ENCODE results near the gene CAMKK2. TPM values are rescaled to one million over a fixed set of nuclear protein-coding genes. Genes with fewer than 3 reads are reported as not detected.
"Not testable (repeated sequence)": the region's sequence is repeated elsewhere in the genome, so short reads cannot be mapped to it uniquely, and the experiment has no call there.

Gene CAMKK2
- total RNA-seq, 1 experiment from 2014 or later = 39.4 TPM

- in situ Hi-C loops (cut with HindIII; ENCODE audit: low pct_unique_long_range_greater_than_20kb, low sequenced_read_pairs) = no loop called here
- no peak for DNase-seq (ENCODE audit: low read depth)
Observed at GRCh38 chr12:121238086-121238485, 58.4 kb downstream of the CAMKK2 start.

- no peak for DNase-seq (ENCODE audit: low read depth)
- in situ Hi-C loops (cut with HindIII; ENCODE audit: low pct_unique_long_range_greater_than_20kb, low sequenced_read_pairs) = no loop called here
Observed at GRCh38 chr12:121237415-121237814, 59.1 kb downstream of the CAMKK2 start.

- DNase-seq (ENCODE audit: low read depth) = no peak
- in situ Hi-C loops (cut with HindIII; ENCODE audit: low pct_unique_long_range_greater_than_20kb, low sequenced_read_pairs) = no loop called here
Observed at GRCh38 chr12:121236776-121237175, 59.7 kb downstream of the CAMKK2 start.

- no peak for DNase-seq (ENCODE audit: low read depth)
- in situ Hi-C loops (cut with HindIII; ENCODE audit: low pct_unique_long_range_greater_than_20kb, low sequenced_read_pairs) = no loop called here
Observed at GRCh38 chr12:121233628-121234020, 62.9 kb downstream of the CAMKK2 start.

- DNase-seq (ENCODE audit: low read depth) = no peak
- in situ Hi-C loops (cut with HindIII; ENCODE audit: low pct_unique_long_range_greater_than_20kb, low sequenced_read_pairs) = no loop called here
Observed at GRCh38 chr12:121232977-121233627, 63.4 kb downstream of the CAMKK2 start.

- no peak for DNase-seq (ENCODE audit: low read depth)
- in situ Hi-C loops (cut with HindIII; ENCODE audit: low pct_unique_long_range_greater_than_20kb, low sequenced_read_pairs) = no loop called here
Observed at GRCh38 chr12:121232163-121232562, 64.3 kb downstream of the CAMKK2 start.

GRCh38 chr12:121230538-121230907 lies 66.0 kb downstream of the CAMKK2 start:
- in situ Hi-C loops (cut with HindIII; ENCODE audit: low pct_unique_long_range_greater_than_20kb, low sequenced_read_pairs) = no loop called here
- DNase-seq (ENCODE audit: low read depth) = no peak

- in situ Hi-C loops (cut with HindIII; ENCODE audit: low pct_unique_long_range_greater_than_20kb, low sequenced_read_pairs) = not testable (repeated sequence)
- peak; percentile 38 for DNase-seq (ENCODE audit: low read depth)
Observed at GRCh38 chr12:121229826-121230537, 66.5 kb downstream of the CAMKK2 start.

GRCh38 chr12:121228919-121229665 lies 67.4 kb downstream of the CAMKK2 start:
- in situ Hi-C loops (cut with HindIII; ENCODE audit: low pct_unique_long_range_greater_than_20kb, low sequenced_read_pairs) = no loop called here
- DNase-seq (ENCODE audit: low read depth) = no peak

GRCh38 chr12:121227294-121227693 lies 69.2 kb downstream of the CAMKK2 start:
- in situ Hi-C loops (cut with HindIII; ENCODE audit: low pct_unique_long_range_greater_than_20kb, low sequenced_read_pairs) = no loop called here

GRCh38 chr12:121226871-121227270 lies 69.6 kb downstream of the CAMKK2 start:
- in situ Hi-C loops (cut with HindIII; ENCODE audit: low pct_unique_long_range_greater_than_20kb, low sequenced_read_pairs); DNase-seq (ENCODE audit: low read depth): not testable (repeated sequence)

More at GRCh38 chr12:121227294-121227693, 69.2 kb downstream of the CAMKK2 start:
- DNase-seq (ENCODE audit: low read depth) = no peak

GRCh38 chr12:121226399-121226798 lies 70.1 kb downstream of the CAMKK2 start:
- no peak for DNase-seq (ENCODE audit: low read depth)
- in situ Hi-C loops (cut with HindIII; ENCODE audit: low pct_unique_long_range_greater_than_20kb, low sequenced_read_pairs) = no loop called here

- DNase-seq (ENCODE audit: low read depth) = no peak
- in situ Hi-C loops (cut with HindIII; ENCODE audit: low pct_unique_long_range_greater_than_20kb, low sequenced_read_pairs) = no loop called here
Observed at GRCh38 chr12:121224591-121224990, 71.9 kb downstream of the CAMKK2 start.

GRCh38 chr12:121223292-121224285 lies 72.9 kb downstream of the CAMKK2 start:
- DNase-seq (ENCODE audit: low read depth) = peak; percentile 35
- in situ Hi-C loops (cut with HindIII; ENCODE audit: low pct_unique_long_range_greater_than_20kb, low sequenced_read_pairs) = no loop called here

- in situ Hi-C loops (cut with HindIII; ENCODE audit: low pct_unique_long_range_greater_than_20kb, low sequenced_read_pairs) = no loop called here
- no peak for DNase-seq (ENCODE audit: low read depth)
Observed at GRCh38 chr12:121222847-121223246, 73.7 kb downstream of the CAMKK2 start.

GRCh38 chr12:121219353-121219986 lies 77.0 kb downstream of the CAMKK2 start:
- in situ Hi-C loops (cut with HindIII; ENCODE audit: low pct_unique_long_range_greater_than_20kb, low sequenced_read_pairs) = no loop called here
- no peak for DNase-seq (ENCODE audit: low read depth)

- no peak for DNase-seq (ENCODE audit: low read depth)
- in situ Hi-C loops (cut with HindIII; ENCODE audit: low pct_unique_long_range_greater_than_20kb, low sequenced_read_pairs) = no loop called here
Observed at GRCh38 chr12:121218588-121219352, 77.7 kb downstream of the CAMKK2 start.

Measured in Caki2 (cell line).